Measurements from ENCODE around the gene EDEM1.

Gene EDEM1

DNA sequence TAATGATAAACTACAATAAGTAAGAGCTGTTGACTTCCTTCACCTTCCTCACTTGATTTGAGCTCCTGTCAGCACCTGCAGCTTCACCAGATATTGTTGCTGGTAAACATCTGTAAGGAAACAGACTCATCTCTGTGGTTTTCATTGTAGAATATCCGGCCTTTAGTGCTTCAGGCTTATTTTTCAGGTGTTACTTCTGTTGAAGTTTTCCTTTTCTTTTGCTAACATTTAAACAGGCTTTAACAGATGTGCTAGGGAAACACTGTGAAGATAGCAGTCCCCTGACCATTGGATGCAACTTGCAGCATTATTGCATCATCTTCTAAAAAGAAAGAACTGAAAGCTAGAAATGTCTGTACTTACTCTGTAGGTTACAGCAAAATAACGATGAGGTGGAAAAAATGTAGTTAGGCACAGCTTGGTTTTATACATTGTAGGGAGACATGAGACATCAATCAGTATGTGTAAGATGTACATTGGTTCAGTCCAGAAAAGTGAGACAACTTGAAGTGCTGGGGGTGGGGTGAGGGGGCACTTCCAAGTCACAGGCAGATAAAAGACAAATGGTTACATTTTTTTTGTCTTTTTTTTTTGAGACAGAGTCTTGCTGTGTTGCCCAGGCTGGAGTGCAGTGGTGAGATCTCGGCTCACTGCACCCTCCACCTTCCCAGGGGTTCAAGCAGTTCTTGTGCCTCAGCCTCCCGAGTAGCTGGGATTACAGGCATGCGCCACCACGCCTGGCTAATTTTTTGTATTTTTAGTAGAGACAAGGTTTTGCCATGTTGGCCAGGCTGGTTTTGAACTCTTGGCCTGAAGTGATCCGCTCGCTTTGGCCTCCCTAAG lies 10.2 kb downstream of the EDEM1 start:
- DNase-seq (ENCODE audit: insufficient read length, low spot score) (no peak), FAIRE-seq (no peak)

DNA sequence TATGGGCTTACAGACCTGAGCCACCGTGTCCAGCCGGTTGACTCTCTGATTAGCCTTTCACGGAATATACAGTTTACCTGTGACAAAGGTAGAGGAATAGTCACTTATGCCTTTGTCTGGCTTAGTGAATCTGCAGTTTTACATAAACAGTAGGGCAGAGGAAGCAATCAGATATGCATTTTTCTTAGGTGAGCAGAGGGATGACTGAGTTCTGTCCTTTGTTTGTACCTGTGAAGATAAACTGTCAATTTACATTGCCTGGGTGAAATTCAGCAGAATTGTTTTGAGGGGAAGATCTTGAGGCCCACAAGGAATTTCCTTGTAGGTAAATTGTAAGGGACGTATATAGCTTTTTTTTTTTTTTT lies 10.8 kb downstream of the EDEM1 start:
- no peak for DNase-seq (ENCODE audit: insufficient read length, low spot score)
- no peak for FAIRE-seq

DNA sequence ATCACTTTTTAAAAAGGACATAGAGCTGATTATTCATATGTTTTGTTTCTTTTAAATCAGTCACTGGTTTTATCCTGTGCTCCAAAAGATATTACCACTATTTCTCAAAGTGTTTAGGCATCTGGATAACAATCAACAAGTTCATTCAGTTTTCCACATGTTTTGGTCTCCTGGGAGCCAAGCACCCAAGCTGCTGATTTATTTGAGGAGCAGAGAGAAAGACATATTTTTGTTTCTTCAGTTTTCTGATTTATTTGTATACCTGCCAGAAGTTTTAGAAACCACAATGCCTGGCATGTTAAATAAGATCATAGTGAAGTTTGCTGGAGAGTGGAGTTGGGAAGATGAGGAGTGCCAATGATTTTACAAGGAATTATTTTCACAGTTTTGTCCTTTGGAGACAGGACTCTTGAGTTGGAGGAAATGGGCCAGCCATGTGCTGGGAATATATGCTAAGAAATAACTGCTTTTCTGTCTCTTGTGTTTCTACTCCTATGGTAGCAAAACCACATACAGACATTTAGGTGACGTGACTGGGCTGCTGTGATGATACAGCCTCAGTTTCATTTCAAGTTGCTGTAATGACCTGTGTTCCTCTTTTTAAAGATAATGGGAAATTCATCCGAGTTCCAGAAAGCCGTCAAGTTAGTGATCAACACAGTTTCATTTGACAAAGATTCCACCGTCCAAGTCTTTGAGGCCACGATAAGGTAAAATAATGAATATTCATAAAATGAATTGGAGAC lies 11.7 kb downstream of the EDEM1 start:
- no peak for DNase-seq (ENCODE audit: insufficient read length, low spot score)

DNA sequence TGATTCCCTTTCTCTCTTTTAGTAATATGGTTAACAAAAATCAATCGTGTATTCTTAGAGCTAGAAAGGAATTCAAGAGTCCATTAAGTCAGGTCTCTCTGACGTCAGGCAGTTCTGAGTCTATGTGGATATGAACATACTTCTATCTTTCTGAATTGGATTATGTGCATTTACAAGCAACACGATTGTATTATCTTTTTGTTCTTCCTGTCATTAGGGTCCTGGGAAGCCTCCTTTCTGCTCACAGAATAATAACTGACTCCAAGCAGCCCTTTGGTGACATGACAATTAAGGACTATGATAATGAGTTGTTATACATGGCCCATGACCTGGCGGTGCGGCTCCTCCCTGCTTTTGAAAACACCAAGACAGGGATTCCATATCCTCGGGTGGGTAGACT lies 14.0 kb downstream of the EDEM1 start:
- DNase-seq (ENCODE audit: insufficient read length, low spot score) (no peak), FAIRE-seq (no peak)

More for the DNA sequence above, 11.7 kb downstream of the EDEM1 start:
- FAIRE-seq: no peak

DNA sequence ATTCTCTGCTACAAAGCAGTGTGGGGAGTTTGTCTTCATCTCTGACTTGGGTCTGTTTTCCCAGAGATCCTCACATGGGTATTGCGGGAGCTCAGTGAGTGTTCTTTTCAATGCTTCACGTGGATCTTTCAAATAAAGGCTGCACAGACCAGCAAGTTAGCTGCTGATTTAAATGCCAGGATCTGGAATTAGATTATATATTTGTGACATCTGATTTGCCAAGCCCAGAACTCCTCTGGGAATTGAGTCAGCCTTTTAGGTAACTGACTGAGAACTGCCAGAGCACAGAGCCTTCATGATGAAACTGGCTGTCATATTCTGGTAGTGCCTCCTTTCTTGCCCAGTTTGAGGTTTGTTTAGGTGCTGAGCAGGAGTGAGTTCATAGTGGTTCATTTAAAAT lies 14.7 kb downstream of the EDEM1 start:
- FAIRE-seq (no peak), DNase-seq (ENCODE audit: insufficient read length, low spot score) (no peak)

DNA sequence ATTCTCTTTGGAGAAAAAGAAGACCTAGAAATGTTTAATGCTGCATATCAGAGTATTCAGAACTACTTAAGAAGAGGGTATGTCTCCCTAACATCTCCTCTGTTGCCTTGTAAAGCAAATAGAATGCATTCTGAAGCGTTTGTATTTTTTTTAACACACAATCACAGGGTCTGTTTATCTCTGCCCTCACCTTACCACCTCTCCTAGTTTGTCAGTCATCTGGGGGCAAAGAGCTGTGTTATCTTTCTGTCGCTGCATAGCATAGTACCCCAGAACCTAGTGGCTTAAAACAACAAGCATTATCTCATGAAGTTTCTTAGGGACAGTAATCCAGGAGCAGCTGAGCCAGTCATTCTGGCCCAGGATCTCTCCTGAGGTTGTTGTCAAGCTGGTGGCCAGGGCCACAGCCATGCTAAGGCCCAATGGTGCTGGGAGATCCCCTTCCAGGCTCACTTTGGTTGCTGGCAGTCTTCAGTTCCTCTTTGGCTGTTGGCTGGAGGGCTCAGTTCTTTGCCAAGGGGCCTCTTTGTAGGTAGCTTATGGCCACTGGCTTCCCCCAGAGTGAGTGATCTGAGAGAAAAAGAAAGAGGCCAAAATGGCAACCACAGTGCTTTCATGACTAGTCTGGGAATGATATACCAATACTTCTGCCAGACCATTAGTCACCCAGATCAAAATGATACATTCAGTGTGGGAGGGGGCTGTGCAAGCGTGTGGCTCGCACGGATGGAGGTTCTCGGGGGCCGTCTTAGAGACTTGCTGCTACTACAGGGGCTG lies 17.8 kb downstream of the EDEM1 start:
- FAIRE-seq (no peak), DNase-seq (ENCODE audit: insufficient read length, low spot score) (no peak)

DNA sequence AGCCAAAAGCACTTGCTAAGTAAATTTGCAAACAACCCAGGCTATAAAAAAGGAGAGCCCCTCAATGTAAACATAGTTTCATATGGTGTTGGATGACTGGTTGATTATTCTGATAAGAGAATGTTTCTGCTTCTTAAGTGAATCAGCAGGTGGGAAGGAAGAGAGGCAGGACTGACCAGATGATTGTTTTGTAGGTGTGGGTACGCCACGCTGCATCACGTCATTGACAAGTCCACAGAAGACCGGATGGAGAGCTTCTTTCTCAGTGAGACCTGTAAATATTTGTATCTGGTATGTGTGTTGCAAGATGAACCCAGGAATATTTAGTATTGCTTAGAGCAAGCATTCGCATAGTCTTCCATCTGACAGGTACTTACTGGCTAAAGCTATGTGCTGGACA lies 23.4 kb downstream of the EDEM1 start:
- DNase-seq (ENCODE audit: insufficient read length, low spot score) (no peak), FAIRE-seq (no peak)

DNA sequence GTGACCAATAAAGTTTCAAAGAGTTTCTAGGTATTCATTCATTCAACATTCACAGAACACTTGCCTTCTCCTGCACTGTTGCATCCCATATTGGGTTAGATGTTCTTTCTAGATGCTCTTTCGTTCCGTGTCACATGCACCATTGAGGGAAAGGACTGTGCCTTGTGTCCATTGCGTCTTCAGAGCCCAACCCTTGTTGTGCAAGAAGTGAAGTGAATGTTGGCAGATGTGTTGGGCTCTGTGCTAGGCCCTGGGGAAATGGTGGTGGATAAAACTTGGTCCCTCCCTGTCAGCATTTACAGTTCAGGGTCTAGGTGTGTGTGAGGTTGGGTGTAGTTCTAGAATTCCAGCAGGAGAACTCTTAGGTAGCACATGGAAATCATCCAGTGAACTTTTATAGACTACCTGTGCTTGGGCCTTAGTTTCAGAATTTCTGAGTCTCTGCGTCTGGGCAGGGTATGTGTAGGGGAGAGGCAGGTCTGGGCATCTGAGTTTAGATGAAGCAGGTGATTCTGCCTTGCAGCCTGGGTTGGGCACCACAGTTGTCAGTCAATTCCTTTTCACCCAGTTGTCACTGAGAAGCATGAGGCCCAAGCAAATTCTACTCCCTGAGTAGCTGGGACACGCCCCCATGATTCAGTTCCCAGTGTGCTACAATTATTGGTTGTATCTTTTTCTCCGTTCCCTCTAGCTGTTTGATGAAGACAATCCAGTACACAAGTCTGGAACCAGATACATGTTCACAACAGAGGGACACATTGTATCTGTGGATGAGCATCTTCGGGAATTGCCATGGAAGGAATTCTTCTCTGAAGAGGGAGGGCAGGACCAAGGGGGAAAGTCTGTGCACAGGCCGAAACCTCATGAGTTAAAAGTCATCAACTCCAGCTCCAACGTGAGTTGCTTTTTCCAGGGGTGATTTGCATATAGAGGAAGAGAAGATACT lies 25.4 kb downstream of the EDEM1 start:
- FAIRE-seq: no peak
- DNase-seq (ENCODE audit: insufficient read length, low spot score): no peak

DNA sequence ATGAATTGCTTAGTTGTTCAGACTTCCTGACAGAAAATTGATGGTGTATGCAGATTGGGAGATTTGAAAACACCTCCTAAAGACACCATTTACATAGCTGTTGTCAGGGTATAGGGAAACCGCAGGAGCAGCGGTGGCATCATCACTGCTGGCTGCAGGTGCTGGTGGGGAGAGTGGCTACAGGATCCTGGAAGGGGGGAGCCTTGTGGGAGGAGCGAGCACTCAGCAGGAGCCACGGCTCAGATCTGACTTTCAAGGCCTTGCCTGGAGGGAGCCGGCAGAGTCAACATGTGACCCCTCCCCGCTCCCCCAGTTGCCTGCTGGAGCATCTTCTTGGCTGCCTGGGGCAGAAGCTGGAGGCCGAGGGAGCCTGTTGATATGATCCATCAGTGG lies 26.1 kb downstream of the EDEM1 start:
- FAIRE-seq (no peak), DNase-seq (ENCODE audit: insufficient read length, low spot score) (no peak)

DNA sequence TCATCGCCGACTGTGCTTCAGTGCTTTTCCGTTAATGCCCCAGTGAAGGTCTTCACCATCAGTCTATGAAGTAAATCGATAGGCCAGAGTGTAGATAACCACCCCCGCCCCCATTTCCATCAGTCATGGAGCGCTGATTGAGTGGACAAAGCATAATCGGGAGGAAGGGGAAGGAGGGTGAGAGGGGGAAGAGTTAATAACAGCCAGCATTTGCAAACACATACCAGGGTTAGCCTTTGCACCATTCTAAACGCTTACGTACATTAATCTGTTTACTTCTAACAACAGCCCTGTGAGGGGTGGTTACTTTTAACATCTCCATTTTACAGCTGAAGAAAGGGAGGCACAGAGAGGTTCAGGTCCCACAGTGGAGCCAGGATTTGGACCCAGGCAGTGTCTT lies 26.8 kb downstream of the EDEM1 start:
- FAIRE-seq: no peak

DNA sequence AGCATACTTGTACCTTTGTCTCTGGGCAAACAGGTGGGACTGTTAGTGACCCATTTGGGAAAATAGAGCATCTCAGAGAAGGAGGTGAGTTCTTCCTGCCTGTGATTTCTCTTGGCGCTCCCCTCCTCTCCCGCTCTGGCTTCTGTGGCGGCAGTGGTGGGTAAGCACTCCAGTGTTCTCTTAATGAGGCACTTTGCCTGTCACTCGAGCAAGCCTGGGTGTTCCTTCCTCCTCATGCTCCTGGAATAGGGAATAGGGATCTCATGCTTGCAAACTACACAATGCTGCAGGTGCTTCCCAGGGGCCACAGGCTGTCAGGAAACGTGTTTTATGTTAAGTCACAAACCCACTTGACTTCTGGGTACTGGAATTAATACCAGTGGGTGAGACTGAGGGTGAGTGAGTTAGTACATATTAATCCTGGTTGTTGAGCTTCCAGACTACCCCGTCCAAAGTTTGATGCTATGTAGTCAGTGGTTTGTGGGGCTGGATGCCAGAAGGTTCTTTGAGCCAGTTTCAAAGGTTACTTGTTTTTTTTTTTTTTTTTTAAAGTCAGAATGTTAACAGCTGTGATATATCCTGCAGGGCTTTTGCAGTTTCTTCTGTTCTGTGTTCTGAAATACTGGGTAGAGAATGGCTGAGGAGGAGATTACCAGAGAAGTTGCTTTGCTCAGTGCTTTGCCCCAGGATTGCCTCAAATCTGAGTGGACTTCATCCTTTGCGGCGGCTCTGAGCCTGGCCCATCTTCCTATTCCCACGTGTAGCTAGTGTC lies 30.5 kb downstream of the EDEM1 start:
- DNase-seq (ENCODE audit: insufficient read length, low spot score): no peak
- no peak for FAIRE-seq

More for the DNA sequence above, 26.8 kb downstream of the EDEM1 start:
- DNase-seq (ENCODE audit: insufficient read length, low spot score): no peak

DNA sequence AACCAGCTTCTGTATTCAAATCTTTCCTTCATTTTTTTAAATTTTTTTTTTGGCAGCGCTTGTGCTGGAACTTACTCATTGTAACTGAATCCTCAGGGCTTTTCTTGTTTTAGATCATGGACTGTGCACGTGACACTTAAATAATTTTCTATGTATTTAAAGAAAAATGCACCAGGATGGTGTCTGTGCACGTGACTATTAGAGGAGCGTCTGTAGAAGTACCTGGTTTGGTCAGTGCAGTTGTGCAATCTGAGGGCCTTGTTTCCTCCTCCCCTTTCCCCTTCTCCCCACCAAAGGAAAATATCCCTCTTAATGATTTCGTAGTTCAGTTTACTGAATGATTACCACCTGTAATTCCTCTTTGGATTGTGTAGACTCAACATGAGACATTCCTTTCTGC lies 31.3 kb downstream of the EDEM1 start:
- DNase-seq (ENCODE audit: insufficient read length, low spot score) (no peak), FAIRE-seq (no peak)

DNA sequence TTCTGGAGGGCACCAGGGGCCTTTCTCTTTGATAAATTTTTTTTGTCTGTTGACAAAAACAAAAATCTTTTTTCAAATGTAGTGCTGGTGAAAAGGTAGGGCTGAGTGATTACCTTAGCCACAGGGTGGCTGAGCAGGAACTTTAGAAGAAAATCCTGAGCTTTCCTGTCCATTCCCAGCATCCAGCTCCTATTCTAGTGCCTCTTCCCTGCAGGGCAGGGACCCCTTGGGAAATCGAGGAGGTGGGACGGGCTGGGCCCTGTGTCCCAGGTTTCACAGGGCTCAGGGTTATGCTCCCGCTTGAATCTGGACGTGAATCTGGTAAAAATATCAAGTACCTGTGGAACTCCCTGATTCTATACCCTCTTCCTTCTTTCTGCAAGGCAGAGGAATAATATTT lies 31.7 kb downstream of the EDEM1 start:
- DNase-seq (ENCODE audit: insufficient read length, low spot score) (no peak), FAIRE-seq (no peak)

DNA sequence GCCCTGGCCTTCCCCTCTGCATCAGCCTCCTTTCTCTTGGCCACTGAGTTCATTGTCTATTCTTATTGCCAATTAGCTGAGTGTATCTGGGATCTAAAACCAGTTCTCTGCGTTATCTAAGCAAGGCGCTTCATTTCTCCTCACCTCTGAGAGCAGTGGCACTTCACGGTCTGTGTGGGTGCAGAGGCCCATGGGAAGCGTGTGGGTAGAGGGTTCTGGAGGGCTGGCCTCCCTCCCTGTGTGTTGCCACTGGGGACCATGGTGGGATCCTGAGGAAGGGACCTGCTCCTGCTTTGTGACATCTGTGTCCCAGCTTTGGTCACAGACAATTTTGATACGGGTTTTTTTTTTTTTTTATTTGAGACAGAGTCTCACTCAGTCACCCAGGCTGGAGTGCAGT lies 32.7 kb downstream of the EDEM1 start:
- DNase-seq (ENCODE audit: insufficient read length, low spot score) (no peak), FAIRE-seq (no peak)

DNA sequence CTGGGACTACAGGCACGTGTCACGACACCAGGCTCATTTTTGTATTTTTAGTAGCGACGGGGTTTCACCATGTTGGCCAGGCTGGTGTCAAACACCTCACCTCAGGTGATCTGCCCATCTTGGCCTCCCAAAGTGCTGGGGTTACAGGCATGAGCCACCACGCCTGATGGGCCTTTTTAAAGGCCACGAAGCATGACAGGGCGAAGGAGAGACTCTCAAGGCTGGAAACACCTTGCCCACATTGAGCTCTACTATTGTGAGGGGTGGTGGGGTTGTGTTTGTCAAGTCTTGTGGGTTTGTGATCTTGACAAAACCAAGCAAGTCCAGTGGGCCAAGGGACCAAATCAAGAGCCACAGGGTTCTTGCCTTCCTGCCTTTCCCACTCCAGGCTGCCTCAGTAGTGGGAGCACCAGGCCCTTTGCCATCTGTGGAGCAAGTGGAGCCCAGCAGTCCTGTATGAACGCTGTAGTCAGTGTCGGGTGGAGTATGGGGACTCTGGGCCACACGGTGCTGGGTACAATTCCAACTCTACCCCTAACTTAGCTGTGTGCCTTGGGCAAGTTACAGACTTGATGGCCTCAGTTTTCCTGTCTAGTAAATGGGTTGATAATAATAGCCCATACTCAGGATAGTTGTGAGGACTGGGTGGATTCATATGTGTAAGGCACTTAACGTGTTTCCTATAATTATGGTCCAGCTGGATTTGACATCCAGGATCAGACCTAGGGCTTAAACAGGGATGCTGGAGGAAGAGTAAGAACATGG lies 33.3 kb downstream of the EDEM1 start:
- FAIRE-seq (no peak), DNase-seq (ENCODE audit: insufficient read length, low spot score) (no peak)

DNA sequence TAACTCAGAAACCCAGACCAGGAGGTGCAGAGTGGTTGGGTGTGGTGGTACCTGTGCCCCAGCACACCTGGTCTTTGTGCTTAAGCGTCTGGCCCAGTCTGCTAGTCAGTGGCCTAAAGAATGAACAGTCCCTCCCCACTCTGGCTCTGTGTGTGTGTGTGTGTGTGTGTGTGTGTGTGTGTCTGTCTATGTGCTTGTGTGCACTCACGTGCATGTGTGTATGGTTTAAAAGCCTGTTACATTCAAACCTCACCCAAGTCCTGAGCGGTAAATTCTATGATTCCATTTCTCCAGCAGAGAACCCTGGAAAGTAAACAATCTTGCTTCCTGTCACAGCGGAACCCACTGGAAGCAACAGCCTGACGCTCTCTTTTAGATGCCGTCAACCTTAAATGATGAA lies 34.2 kb downstream of the EDEM1 start:
- DNase-seq (ENCODE audit: insufficient read length, low spot score): no peak
- FAIRE-seq: no peak

DNA sequence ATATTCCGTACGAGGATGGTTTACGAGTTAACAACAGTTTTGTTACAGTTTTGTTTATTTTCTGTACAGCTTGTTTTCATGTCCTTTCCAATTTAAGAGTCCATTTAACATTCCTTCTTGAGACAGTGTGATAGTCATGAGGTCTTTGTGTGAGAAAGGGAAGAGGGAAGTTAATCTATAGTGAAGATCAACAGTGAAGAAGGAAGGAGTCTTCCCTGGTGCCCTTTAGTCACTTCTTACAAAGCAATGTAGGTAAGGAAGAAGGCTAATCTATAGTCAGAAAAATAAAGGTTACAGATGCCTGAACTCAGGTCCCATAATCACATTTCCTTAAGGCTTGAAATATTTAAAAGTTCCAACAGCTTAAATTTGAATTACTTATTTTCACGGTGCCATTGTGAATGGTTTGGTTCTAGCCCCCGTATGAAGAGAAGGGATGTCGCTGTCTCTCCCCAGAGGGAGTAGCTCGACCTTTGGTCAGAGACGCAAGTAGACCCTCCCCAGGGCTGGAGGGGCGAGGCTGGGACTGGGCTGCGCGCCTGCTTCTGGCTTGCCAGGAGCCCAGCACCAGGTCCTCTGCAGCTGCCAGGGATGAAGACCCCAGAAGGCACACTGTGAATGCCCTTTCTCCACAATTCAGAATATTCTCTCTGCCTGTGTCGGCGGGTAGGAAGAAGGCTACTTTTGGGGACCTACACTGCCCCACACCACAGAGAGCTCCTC lies 34.9 kb downstream of the EDEM1 start:
- DNase-seq (ENCODE audit: insufficient read length, low spot score): no peak

DNA sequence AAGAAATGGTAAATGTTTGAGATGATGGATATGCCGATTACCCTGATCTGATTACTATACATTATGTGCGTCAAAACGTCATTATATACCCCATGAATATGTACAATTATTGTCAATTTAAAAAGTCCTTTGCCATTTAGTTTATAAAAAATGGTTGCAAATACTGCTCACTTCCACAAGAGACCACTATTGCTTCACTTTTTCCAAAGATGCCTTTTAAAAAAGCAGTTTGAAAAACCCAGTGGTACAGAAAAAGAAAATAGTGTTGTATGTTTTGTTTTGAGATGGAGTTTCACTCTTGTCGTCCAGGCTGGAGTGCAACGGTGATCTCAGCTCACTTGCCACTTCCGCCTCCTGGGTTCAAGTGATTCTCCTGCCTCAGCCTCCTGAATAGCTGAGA lies 39.3 kb downstream of the EDEM1 start:
- DNase-seq (ENCODE audit: insufficient read length, low spot score): peak; percentile 24
- FAIRE-seq: no peak

More for the DNA sequence above, 34.9 kb downstream of the EDEM1 start:
- no peak for FAIRE-seq
